Astrocyte of the hippocampus (primary cell): ENCODE measurements around the gene GFI1B.

Experiments
- DNase-seq: peaks from one replicate; pipeline ENCODE4 v3.0.0; 2011; ENCODE audit warnings: low read depth, low spot score

Gene GFI1B

DNA sequence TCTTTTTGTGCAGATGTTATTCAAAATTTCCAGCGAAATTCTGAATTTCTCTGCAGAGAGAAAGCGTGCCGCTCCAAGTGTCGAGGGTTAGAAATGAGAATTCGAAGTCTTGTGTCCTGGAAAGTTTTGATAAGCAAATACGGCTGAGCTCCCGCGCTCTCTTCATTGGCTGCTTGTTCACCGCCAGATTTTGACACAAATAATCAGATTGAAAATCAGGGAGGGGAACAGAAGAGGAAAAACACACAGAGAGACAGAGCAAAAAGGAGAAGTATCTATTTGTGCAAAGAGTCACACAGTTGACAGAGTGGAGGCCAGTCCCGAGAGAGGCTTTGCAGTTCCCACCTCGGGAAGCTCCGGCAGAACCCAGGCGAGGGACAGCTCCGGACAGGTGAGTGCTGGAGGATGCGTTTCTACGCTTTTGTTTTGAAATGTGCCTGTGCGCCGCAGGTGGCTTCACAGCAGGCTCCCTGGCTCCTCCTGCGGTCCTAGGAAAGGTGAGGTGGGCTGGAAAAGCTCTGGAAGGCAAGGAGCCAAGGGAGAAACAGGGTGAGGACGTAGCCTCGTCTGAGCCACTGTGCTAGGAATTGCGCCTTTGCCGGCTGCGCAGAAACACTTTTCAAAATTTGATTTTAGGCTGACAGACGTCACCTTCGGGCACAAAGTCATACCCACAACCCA, at the start of gene GFI1B:
GFI1B (plus strand) TSS at position 244 of the 681 bp plus-strand sequence. CDS start 7,985 bp downstream, outside the sequence.
- DNase-seq, result no peak

GRCh38 chr9:132931178-132931735, 47.2 kb upstream of the GFI1B start:
- DNase-seq, result peak; percentile 63

- no peak for DNase-seq
Measured at GRCh38 chr9:132935026-132935425, 43.5 kb upstream of the GFI1B start.

DNA sequence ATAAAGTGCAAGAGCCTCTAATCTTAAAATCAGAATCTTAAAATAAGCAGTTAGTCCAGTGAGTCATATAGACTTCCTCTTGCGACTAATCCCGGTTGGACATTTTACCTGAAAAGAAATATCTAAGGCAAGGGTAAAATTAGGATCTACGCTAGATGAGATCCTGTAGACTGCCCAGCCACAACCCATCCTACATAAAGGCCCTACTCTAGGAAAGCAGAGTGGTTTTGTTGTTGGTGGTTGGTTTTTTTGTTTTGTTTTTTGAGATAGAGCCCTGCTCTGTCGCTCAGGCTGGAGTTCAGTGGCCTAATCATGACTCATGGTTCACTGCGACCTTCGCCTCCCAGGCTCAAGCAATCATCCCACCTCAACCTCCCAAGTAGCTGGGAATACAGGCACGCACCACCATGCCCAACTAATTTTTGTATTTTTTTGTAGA, 41.0 kb upstream of the GFI1B start:
- no peak for DNase-seq

- DNase-seq, result no peak
Measured at GRCh38 chr9:132939169-132939568, 39.3 kb upstream of the GFI1B start.

- DNase-seq, result no peak
Measured at GRCh38 chr9:132942541-132943182, 35.8 kb upstream of the GFI1B start.

- DNase-seq, result peak; percentile 8
Measured at GRCh38 chr9:132943651-132944293, 34.7 kb upstream of the GFI1B start.

DNA sequence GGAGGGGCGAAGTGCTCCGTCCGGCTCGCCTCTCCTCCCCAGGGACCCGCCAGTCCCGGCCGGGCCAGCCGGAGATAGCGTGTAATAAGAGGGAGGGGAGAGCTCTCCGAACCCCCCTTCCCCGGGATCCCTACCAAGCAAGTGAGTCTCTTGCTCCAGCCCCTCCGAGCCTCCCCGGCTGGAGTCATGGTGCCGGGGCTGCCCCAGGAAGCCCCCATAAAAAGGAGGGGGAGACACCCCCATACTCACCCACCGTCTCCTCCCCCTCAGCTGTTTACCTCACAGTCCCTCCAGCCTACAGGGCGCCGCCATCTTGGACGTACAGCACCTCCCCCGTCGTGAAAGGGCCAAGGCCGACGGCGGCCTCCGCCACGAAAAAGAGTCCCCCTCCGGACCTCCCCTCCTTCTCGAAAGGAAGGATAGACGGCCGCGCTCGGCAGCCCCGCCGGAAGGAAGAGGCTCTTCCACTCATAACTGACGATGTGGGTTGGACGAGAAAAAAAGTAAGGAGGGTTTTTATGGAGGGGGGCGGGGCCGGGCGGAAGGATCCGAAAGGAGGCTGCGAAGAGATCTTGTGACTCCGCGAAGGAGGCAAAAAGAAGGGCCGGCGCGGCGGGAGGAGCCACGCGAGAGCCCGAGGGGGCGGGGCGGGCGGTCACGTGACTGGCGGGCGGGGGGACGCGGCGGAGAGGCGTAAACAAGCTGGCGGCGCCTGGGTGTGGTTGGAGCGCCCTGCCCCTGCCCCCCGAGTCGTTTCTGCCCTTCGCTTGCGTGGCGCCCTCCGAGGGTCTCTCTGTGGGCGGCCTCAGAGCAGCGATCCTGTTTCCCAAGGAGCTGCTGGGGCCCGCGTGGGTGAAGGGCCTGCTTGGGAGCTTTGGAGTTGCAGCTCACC, 34.0 kb upstream of the GFI1B start, which contains the start of gene TSC1:
TSC1 (minus strand) TSS at position 323 of the 892 bp plus-strand sequence. CDS start 15,744 bp downstream, outside the sequence.
- DNase-seq, result peak; percentile 97

DNA sequence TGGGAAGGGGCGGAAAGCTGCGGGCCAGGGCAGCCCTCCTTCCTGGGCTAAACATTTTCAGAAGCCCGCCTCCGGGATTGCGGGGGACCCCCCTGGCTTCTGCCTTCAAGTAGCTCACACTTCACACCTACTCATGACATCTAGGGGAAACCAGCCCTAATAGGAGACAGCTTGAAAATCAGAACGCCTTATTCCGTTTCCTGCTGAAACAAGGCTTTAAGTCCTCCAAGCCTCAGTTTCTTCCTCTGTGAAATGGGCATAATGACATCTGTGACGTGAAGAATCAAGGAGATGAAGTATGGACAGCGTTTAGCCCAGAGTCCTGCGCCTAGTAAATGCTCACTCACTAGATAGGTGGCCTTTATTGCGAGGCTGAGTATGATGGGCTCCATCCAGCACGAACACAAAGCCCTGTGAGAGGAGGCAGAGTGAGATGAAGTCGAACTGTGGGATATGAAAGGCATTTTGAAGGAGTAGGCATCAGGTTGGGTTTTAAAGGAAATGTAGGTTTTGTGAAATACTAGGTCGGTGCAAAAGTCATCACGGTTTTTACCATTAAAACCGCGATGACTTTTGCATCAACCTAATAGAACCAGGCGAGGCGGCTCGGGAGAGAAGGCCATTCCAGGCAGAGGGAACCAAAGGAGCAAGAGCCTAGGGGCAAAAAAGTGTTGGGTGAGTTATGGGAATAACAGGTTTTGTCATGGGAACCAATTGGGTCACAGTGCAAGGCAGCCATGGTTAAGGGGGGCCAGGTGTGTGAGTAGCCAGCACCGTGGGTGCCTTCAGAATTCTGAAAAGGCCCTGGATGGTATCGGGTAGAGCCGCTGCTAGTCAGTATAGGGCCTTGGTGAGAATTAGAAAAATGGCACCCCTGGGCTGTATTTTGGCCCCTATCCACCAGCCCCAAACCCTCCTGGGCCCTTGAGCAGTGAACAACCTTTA, 33.0 kb upstream of the GFI1B start:
- no peak for DNase-seq

- DNase-seq, result no peak
Measured at GRCh38 chr9:132946211-132946610, 32.3 kb upstream of the GFI1B start.

DNA sequence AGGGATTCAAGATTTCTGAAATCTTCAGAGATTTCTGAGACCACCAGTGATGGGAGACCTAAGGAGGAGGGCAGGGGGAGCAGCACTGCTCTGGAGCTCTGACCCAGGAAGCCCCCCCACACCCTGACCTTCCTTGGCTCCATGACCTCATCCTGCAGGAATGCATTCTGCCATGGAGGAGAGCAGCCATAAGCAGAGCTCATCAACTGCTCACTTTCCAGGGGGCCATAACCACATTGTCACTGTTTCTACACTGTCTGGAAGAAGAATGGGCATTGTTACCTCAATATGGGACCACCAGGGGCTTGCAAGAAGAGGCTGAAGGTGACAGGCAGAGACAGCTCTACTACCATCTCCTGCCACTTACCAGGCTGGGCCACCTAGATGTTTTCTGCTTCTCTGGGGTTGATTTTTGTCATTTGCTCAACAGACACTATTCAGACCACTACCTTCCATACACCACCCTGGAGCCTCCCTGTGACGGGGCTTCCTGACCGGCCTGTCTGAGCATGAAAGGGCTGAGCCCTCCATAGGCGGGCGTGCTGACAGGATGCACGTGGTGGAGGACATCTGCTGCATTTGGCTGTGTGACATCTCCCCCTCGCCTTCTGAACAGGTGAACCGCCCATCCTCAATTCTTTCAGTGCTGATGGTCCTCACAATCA, 31.7 kb upstream of the GFI1B start:
- peak; percentile 71 for DNase-seq

DNA sequence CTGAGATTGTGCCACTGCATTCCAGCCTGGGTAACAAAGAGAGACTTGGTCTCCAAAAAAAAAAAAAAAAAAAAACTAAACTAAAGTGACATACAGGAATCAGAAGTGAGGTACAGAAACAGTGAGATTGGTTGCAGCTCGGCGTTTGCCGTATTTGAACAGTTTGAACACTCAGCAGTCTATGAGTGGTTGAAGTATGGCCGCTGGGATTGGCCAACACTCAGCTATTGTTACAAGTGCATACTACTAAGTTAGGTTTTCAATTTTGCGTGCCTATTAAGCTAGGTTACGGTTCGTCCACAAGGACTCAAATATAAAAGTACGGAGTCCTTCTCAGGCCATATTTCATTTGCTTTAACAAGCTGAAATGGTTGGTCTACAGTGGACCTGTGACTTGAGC, 30.7 kb upstream of the GFI1B start:
- DNase-seq, result no peak

DNA sequence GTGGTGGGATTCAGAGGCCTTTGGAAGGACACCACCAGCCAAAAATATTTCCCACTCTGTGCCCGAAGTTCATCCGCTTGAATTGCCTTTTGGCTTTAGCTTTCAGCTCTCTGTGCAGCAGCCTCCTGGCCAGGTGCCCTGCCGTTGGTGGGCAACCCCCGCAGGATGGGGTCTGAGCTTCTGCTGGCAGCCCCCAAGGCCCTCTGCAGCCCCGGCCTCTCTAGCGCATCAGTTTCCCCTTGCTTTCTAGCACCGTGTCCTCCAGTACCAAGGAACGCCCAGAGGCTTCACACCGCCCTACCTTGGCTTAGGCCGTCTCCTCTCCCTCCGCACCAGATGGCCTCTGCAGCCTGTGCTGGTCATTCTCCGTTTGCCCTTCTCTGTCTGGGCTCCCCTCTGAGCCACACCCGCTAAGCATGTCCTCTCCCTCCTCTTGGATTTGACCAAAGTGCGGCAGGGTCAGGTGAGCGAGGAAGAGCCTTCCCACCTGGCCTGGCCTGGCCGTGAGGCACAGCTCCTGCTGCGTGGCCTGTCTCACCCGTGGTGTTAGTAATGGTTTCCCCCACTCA, 29.9 kb upstream of the GFI1B start:
- no peak for DNase-seq

DNA sequence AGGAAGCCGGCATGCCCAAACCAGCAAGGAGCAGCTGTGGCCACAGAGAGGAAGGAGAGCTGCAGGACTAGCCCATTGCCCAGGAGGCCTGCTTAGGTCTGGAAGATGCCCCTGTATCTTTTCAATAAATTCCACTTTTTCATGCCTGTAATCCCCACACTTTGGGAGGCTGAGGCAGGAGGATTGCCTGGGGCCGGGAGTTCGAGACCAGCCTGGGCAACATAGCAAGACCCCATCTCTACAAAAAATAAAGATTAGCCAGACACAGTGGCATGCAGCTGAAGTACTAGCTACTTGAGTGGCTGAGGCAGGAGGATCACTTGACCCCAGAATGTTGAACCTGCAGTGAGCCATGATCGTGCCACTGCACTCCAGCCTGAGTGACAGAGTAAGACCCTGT, 28.8 kb upstream of the GFI1B start:
- no peak for DNase-seq

DNA sequence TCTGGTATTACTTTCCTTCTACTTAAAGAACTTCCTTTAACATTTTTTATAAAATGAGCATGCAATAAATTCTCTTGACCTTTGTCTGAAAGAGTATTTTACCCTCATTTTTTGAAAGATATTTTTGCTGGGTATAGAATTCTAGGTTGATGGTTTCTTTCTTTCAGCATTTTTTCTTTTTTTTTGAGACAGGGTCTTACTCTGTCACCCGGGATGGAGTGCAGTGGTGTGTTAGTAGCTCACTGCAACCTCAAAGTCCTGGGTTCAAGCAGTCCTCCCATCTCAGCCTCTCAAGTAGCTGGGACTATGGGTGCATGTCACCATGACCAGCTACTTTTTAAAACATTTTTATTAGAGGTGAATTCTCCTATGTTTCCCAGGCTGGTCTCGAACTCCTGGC, 23.4 kb upstream of the GFI1B start:
- DNase-seq, result no peak

GRCh38 chr9:132955768-132956167, 22.7 kb upstream of the GFI1B start:
- DNase-seq, result no peak

DNA sequence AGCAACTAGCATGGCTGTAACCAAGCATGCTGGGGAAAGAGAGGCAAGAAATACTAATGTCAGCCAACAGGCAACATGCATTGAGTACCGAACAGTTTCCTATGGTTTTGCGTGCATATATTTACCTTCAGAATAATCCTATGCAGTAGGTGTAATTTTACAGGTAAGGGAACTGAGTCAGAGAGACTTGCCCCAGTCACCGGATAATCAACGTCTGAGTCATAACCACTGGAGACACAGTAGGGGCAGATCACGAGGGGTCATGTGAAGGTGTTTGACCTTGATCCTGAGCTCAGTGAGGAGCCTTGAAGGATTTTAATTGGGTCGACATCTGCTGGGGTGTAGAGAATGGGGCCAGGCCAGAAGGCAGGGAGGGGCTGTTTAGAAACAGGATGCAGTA, 20.7 kb upstream of the GFI1B start:
- DNase-seq, result no peak

- no peak for DNase-seq
Measured at GRCh38 chr9:132961002-132961401, 17.5 kb upstream of the GFI1B start.

DNA sequence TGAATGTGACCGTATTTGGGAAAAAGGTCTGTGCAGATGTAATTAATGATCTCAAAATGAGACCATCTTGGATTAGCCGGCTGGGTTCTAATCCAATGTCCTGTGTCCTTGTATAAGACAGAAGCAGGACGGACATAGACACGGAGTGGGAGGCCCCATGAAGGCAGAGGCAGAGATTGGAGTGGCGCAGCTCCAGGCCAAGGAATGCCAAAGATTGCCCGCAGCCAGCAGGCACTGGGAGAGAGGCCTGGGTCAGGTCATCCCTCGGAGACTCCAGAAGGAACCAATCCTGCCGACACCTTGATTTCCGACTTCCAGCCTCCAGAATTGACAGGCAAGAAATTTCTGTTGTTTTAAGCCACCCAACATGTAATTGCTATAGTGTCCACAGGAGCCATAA, 13.0 kb upstream of the GFI1B start:
- no peak for DNase-seq
